LNCAP (cell line): ENCODE results near the gene COL18A1.

ENCODE experiments used
- CTCF ChIP-seq: fragments of 450-650 bp; IDR thresholded peaks from 2 replicates; pipeline ENCODE4 v1.5.1; 2017; ENCODE audit warnings: mild to moderate bottlenecking

Gene COL18A1

DNA sequence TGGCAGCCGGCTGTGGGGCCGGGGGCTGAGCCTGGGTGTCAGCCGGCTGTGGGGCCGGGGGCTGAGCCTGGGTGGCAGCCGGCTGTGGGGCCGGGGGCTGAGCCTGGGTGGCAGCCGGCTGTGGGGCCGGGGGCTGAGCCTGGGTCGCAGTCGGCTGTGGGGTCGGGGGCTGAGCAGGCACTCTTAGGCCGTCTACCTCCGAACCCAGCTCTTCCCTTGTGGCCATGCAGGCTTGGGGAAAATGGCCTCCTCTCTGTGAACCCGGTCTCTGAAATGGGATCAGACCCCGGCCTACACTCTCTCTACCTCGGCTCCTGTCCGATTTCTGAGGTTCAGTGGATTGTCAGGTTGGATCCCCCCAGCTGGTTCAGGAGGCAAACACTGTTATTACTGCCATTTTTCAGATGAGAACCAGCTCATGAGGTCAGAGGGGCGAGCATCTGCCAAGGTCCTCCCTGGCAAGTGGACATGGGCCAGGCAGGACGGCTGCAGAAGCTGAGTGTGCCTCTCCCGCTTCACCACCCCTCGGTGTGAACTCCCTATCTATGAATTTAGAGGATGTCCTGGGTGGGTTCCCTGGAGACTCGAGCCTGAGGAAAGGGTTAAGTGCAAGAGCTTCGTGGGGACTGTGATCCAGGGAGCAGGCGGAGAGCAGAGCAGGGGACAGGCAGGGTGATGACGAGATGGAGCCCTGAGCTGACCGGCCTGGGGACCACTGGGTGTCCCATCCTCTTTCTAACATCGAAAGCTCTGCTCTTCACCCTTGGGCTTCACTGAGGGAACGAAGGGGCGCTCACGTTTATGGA lies 10.9 kb upstream of the COL18A1 start:
- no peak for TF ChIP-seq CTCF

- TF ChIP-seq CTCF: no peak
Measured at GRCh38 chr21:45396620-45396995, 8.4 kb upstream of the COL18A1 start.

DNA sequence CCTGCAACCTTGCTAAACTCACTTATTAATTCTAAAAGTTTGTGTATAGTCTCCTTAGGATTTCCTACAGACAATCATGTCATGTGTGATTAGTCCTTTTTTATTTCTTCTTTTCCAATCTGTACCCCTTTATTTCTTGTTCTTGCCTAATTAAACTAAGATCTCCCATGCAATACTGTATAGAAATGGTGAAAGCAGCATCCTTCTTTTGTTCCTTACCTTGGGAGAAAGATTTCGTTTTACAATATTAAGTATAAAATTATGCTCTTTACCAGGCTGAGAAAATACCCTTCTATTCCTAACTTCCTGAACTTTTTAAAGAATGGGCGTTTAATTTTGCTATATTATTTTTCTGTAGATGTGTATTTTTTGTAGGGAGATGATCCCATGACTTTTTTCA lies 7.6 kb upstream of the COL18A1 start:
- no peak for TF ChIP-seq CTCF

- TF ChIP-seq CTCF: no peak
Measured at GRCh38 chr21:45401054-45401518, 3.9 kb upstream of the COL18A1 start.

- TF ChIP-seq CTCF: no peak
Measured at GRCh38 chr21:45401916-45402900, 2.8 kb upstream of the COL18A1 start.

GRCh38 chr21:45403133-45403824 lies 1.7 kb upstream of the COL18A1 start:
- TF ChIP-seq CTCF: no peak
